Neural crest cell (in vitro differentiated cells): ENCODE results near the gene KRTAP10-10. TPM values are rescaled to one million over a fixed set of nuclear protein-coding genes. Genes with fewer than 3 reads are reported as not detected.

Experiments
- DNase-seq: peaks from one replicate; pipeline ENCODE4 v3.0.0; 2021; ENCODE audit warnings: low read depth, mixed read lengths, low spot score
- H3K27ac Mint-ChIP-seq: one replicate; pipeline ENCODE4 v1.8.0; 2021; ENCODE audit warnings: mild to moderate bottlenecking, mixed read lengths; ENCODE audit not compliant: unreplicated experiment
- H3K27me3 Mint-ChIP-seq: 2 replicates; pipeline ENCODE4 v1.8.0; 2021; ENCODE audit warnings: low read depth, mild to moderate bottlenecking, mixed read lengths
- H3K36me3 Mint-ChIP-seq: 2 replicates; pipeline ENCODE4 v1.8.0; 2021; ENCODE audit warnings: low read depth, mild to moderate bottlenecking, mixed read lengths
- H3K4me1 Mint-ChIP-seq: 2 replicates; pipeline ENCODE4 v1.8.0; 2021; ENCODE audit warnings: mixed read lengths
- H3K4me3 Mint-ChIP-seq: one replicate; pipeline ENCODE4 v1.8.0; 2021; ENCODE audit warnings: mild to moderate bottlenecking, mixed read lengths
- H3K9me3 Mint-ChIP-seq: 2 replicates; pipeline ENCODE4 v1.8.0; 2021; ENCODE audit warnings: mixed read lengths
- CTCF ChIP-seq: fragments of 200-600 bp; sonication (generic); conservative IDR thresholded peaks from 2 replicates; pipeline ENCODE4 v1.5.0; 2021; ENCODE audit warnings: antibody characterized with exemption, mild to moderate bottlenecking
- total RNA-seq: library from RNA; stranded (reverse); gene quantifications from 2 replicates; pipeline ENCODE4 v1.2.1, GENCODE V29; 2021

The KRTAP10-10 gene
- total RNA-seq, 1 donor from 2014 or later, result not detected

DNA sequence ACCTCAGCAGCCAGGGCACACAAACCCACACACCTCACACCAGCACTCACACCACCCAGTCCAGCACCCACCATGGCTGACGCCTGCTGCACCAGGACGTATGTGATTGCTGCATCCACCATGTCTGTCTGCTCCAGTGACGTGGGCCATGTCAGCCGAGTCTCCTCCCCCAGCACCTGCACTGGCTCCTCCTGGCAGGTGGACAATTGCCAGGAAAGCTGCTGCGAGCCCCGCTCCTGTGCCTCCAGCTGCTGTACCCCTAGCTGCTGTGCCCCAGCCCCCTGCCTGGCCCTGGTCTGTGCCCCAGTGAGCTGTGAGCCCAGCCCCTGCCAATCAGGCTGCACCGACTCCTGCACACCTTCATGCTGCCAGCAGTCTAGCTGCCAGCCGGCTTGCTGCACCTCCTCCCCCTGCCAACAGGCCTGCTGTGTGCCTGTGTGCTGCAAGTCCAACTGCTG is 25.1 kb upstream of the KRTAP10-10 start, which contains the start of gene KRTAP10-8:
KRTAP10-8 (plus strand) TSS at position 51 of the 458 bp plus-strand sequence; CDS start at position 73, 22 bp downstream.
- TF ChIP-seq CTCF, result no peak
- H3K9me3 Mint-ChIP-seq, result peaks cover 14% of the 10 kb centered on the region
- no peaks in the 10 kb centered on the region for H3K4me1 Mint-ChIP-seq
- no peak within 1 kb of the TSS for H3K4me3 Mint-ChIP-seq
- H3K27ac Mint-ChIP-seq, result no peak within 1 kb of the TSS
- peaks cover 10% of the 10 kb centered on the region for H3K27me3 Mint-ChIP-seq
- H3K36me3 Mint-ChIP-seq, result peaks cover 12% of the 10 kb centered on the region
- DNase-seq, result no peak

GRCh38 chr21:44612669-44613229 is 24.4 kb upstream of the KRTAP10-10 start:
- Mint-ChIP-seq H3K36me3 (peaks cover 12% of the 10 kb centered on the region), H3K27ac (no peak overlapping the region), H3K27me3 (peaks cover 3% of the 10 kb centered on the region), H3K4me1 (no peaks in the 10 kb centered on the region), H3K9me3 (peaks cover 14% of the 10 kb centered on the region), H3K4me3 (no peak overlapping the region)
- TF ChIP-seq CTCF, result no peak
- DNase-seq, result no peak

DNA sequence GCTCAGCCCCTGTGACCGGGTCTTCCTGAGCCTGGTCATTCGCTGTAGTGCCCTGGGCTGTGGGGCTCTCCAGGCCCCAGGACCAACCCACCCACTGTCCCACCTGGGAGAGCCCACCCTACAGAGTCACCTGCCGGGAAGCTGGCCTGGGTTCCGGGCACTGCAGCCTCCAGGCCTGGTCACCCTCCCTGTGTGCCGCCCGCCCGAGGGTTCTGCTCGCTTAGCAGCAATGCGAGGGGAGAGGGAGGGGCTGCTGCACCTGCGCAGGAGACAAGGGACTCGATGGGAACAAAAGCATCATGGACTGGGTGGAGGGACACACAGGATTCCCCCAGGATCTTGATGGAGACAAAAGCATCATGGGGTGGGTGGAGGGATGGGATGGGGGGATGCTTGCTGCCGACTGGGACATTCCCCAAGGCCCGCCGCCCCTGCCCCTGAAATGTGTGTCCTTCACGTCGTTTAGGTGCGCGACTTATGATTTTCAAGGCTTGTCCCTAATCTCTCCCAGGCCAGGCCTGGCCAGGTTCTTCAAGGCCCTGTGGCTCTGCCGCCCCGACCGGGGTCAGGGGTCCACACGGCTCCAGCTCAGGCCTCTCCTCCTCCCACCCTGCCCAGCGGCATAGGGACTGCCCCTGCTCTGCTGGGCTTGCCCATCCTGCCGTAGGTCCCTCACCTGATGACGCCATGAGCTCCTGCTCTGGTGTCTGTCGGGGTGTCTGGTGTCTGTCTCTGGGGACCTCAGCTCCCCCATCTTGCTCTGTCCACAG is 23.6 kb upstream of the KRTAP10-10 start:
- Mint-ChIP-seq H3K27ac (no peak overlapping the region), H3K36me3 (peaks cover 12% of the 10 kb centered on the region), H3K9me3 (peaks cover 14% of the 10 kb centered on the region), H3K27me3 (no peaks in the 10 kb centered on the region), H3K4me3 (no peak overlapping the region), H3K4me1 (no peaks in the 10 kb centered on the region)
- DNase-seq, result no peak
- no peak for TF ChIP-seq CTCF

DNA sequence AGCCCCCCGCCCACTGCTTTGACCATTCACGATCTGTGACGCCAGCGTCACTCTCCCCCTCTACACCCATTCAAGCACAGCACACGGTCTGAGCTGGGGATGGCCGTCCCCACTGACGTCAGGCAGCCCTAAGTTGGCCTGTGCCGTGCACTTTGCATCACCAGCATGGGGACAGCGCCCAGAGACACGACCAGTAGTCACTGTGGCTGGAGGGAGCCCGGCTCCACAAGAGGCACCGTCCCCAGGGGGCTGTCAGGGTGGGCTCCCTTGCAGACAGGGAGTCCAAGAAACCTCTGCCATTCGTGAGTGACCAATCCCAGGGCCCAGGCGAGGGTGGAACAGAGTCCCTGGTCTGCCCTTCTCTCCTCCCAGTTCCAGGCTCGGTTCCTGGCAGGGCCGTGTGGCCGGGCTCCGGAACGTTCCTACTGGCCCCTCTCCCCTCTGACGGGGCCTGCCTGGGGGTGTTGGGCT is 23.0 kb upstream of the KRTAP10-10 start:
- TF ChIP-seq CTCF, result no peak
- DNase-seq, result no peak
- H3K4me3 Mint-ChIP-seq, result no peak overlapping the region
- H3K9me3 Mint-ChIP-seq, result peaks cover 10% of the 10 kb centered on the region
- no peak overlapping the region for H3K27ac Mint-ChIP-seq
- H3K36me3 Mint-ChIP-seq, result peaks cover 12% of the 10 kb centered on the region
- H3K4me1 Mint-ChIP-seq, result no peaks in the 10 kb centered on the region
- H3K27me3 Mint-ChIP-seq, result no peaks in the 10 kb centered on the region

GRCh38 chr21:44614961-44615391 is 22.2 kb upstream of the KRTAP10-10 start:
- no peak for DNase-seq
- Mint-ChIP-seq H3K27ac (no peak overlapping the region), H3K4me3 (no peak overlapping the region), H3K9me3 (peaks cover 6% of the 10 kb centered on the region), H3K36me3 (peaks cover 10% of the 10 kb centered on the region), H3K4me1 (no peaks in the 10 kb centered on the region), H3K27me3 (peaks cover 4% of the 10 kb centered on the region)
- no peak for TF ChIP-seq CTCF
